Upper lobe of left lung (tissue), 6 donors: ENCODE measurements around the gene CARD19. TPM values are rescaled to one million over a fixed set of nuclear protein-coding genes. Genes with fewer than 3 reads are reported as not detected.
A peak's percentile ranks its signal among the peaks of the same experiment; 100 is the strongest.

ENCODE experiments used
- ATAC-seq, 2 donors: fragments of 200-7000 bp; cut with Tn5 transposase; one replicate each; pipeline ENCODE4 v1.9.1; 2022; ENCODE audit warnings: mild to moderate bottlenecking in 2 of 2, moderate library complexity in 2 of 2; ENCODE audit not compliant: low FRiP score in 2 of 2
- DNase-seq, 2 donors: peaks; one replicate each; pipeline ENCODE4 v3.0.0-alpha.2; 2019 to 2020
- H3K27ac ChIP-seq, 4 donors: fragments of 200-600 bp; sonication (generic); one replicate each; pipeline ENCODE4 v1.5.1; 2016 to 2019
- H3K27me3 ChIP-seq, 4 donors: fragments of 200-600 bp; sonication (generic); one replicate each; pipeline ENCODE4 v1.5.1; 2017 to 2019
- H3K36me3 ChIP-seq, 4 donors: fragments of 200-600 bp; sonication (generic); one replicate each; pipeline ENCODE4 v1.5.1; 2016 to 2019
- H3K4me1 ChIP-seq, 4 donors: fragments of 200-600 bp; sonication (generic); one replicate each; pipeline ENCODE4 v1.5.1; 2018 to 2019
- H3K4me3 ChIP-seq, 4 donors: fragments of 200-600 bp; sonication (generic); one replicate each; pipeline ENCODE4 v1.5.1; 2017 to 2019; ENCODE audit warnings: mild to moderate bottlenecking in 2 of 4, moderate library complexity in 1 of 4
- H3K9me3 ChIP-seq, 4 donors: fragments of 200-600 bp; sonication (generic); one replicate each; pipeline ENCODE4 v1.5.1; 2018 to 2019
- CTCF ChIP-seq, 6 experiments: fragments of 450-650 bp in 4 of 6; fragments of 200-600 bp in 2 of 6; sonication (generic) in 2 of 6; IDR thresholded peaks; one replicate each; pipeline ENCODE4 v1.5.1; 2016 to 2019; ENCODE audit warnings: antibody characterized with exemption in 6 of 6
- EP300 ChIP-seq, 4 donors: sonication (generic); formaldehyde crosslinking; IDR thresholded peaks; one replicate each; pipeline ENCODE4 v1.5.1; 2017; ENCODE audit warnings: antibody characterized with exemption in 4 of 4, control low read depth in 2 of 4
- POLR2A ChIP-seq, 4 donors: fragments of 450-650 bp; IDR thresholded peaks; one replicate each; pipeline ENCODE4 v1.5.1; 2016 to 2017; ENCODE audit warnings: antibody characterized with exemption in 4 of 4, mild to moderate bottlenecking in 2 of 4
- POLR2AphosphoS5 ChIP-seq, 2 donors: sonication (generic); formaldehyde crosslinking; IDR thresholded peaks; one replicate each; pipeline ENCODE4 v1.5.1; 2017; ENCODE audit warnings: antibody characterized with exemption in 2 of 2
- WGBS, 2 donors: methylation state at CpG; one replicate each; pipeline ENCODE4 v1.1.5; 2017 to 2018; 5-methylcytosine and 5-hydroxymethylcytosine counted together
- total RNA-seq, 6 donors: library from RNA; depleted of rRNA in 4 of 6; stranded (reverse); fragments of >200 nt in 4 of 6; gene quantifications; one replicate each; pipeline versions ENCODE4 v1.1.0 to v1.2.1, GENCODE V29; 2016 to 2021
- donor health status: DM: no; HTN: no; CAD: no; lungs with moderate emphysema.
- donor health status: DM: no; HTN: yes; CAD: no; lungs with severe emphysema.

Gene CARD19
- total RNA-seq, 6 donors from 2014 or later, result 34.7 to 92.3 (median 41.7) TPM

DNA sequence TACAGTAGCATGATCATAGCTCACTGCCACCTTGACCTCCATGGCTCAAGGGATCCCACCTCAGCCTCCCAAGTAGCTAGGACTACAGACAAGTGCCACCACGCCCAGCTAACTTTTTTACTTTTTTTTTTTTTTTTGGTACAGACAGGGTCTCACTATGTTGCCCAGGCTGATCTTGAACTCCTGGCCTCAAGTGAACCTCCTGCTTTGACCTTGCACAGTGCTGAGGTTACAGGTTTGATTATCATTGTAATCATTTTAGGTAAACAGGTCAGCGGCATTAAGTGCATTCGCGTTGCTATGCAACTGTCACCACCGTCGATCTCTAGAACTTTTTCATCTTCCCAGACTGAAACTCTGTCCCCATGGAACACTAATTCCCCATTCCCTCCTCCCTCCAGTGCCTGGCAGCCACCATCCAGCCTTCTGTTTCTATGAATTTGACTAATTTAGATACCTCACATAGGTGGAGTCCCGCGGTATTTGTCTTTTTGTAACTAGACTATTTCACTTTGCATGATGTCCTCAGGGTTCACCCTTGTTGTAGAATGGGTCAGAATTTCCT is 5.8 kb upstream of the CARD19 start:
- Histone ChIP-seq H3K27me3 (no peaks in the 10 kb centered on the region), H3K4me1 (peaks cover 19 to 30% (median 26%) of the 10 kb centered on the region in 4 donors), H3K36me3 (no peaks in the 10 kb centered on the region), H3K4me3 (no peak overlapping the region), H3K27ac (no peak overlapping the region), H3K9me3 (peaks cover 0 to 9% (median 0%) of the 10 kb centered on the region in 4 donors)
- no peak for TF ChIP-seq POLR2A (IDR thresholded peaks at IDR 0.05)
- no peak for TF ChIP-seq CTCF (IDR thresholded peaks at IDR 0.05)
- no peak for TF ChIP-seq EP300 (IDR thresholded peaks at IDR 0.05)
- no peak for TF ChIP-seq POLR2AphosphoS5 (IDR thresholded peaks at IDR 0.05)
- DNase-seq (no peak), ATAC-seq (no peak)
- 88 to 93% methylated on average over 8 of the region's 8 CpGs for WGBS, 2 donors

DNA sequence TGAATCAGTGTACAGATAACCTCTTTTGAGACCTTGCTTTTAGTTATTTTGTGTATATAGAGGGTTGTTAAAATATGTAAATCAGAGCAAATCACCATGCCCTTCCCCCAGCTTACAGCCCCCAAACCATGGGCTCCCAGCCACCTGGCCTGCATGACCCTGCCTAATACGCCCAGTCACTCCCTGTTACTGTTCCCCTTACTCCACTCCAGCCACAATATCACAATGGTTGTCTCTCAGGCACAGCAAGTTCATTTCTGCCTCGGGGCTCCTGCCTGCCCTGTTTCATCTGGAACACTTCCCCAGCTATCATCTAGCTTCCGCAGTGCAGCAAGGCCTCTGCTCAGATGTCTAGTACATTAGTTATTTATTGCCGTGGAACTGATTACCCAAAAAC is 5.0 kb upstream of the CARD19 start:
- Histone ChIP-seq H3K9me3 (peaks cover 0 to 9% (median 0%) of the 10 kb centered on the region in 4 donors), H3K27ac (no peak overlapping the region), H3K27me3 (no peaks in the 10 kb centered on the region), H3K4me1 (peaks cover 20 to 29% (median 26%) of the 10 kb centered on the region in 4 donors), H3K4me3 (no peak overlapping the region), H3K36me3 (no peaks in the 10 kb centered on the region)
- TF ChIP-seq POLR2A (IDR thresholded peaks at IDR 0.05), result no peak
- TF ChIP-seq CTCF (IDR thresholded peaks at IDR 0.05), result no peak
- TF ChIP-seq EP300 (IDR thresholded peaks at IDR 0.05), result no peak
- 93 to 96% methylated on average over 4 of the region's 4 CpGs for WGBS, 2 donors
- no peak for ATAC-seq
- no peak for DNase-seq

GRCh38 chr9:93091453-93092081 is 4.5 kb upstream of the CARD19 start:
- H3K9me3 ChIP-seq, result peaks cover 0 to 9% (median 0%) of the 10 kb centered on the region in 4 donors
- H3K36me3 ChIP-seq, result no peaks in the 10 kb centered on the region
- H3K27me3 ChIP-seq, result no peaks in the 10 kb centered on the region
- no peak for TF ChIP-seq POLR2AphosphoS5 (IDR thresholded peaks at IDR 0.05)
- TF ChIP-seq EP300 (IDR thresholded peaks at IDR 0.05), result no peak
- TF ChIP-seq CTCF (IDR thresholded peaks at IDR 0.05), result no peak
- DNase-seq (peak in 1 of 2 donors; percentile 21), ATAC-seq (no peak)
- H3K27ac ChIP-seq, result no peak overlapping the region
- 67 to 100% methylated on average over 3 of the region's 3 CpGs for WGBS, 2 donors
- H3K4me3 ChIP-seq, result no peak overlapping the region
- H3K4me1 ChIP-seq, result peaks cover 20 to 28% (median 26%) of the 10 kb centered on the region in 4 donors

DNA sequence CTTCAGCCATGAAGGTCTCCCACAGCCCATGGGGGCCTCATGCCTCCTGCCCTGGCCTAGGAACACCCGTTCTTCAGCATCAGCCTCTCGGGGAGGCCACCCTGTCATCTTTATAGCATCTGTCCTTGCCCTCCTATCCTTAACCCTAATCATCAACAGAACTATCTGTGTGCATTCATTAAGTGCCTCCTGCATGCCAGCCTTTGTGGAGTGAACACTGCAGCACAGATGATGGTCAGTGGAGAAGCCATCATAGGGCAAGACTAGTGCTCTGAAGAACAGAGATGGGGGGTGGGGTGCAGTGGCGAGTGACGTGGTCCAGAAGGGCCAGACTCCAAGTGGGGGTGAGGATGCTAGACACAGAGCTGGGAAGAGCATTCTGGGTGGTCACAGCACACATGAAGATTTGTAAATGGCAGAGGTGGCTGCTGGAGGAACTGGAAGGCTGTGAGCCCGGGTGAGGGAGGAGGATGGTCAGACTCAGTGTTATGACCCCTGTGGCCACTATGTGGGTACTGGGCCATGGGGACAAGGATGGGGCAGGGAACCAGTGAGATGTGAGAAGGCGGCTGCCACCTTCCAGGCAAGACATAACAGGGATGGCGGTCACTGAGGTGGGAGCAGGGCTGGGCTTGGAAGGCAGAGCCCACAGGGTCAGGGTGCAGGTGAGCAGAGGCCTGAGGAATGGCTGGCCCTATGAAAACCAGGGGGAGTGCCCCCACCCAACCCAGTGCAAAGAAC is 3.6 kb upstream of the CARD19 start:
- peak in 1 of 2 donors; percentile 15 for DNase-seq
- peak overlapping the region in 1 of 4 donors; percentile 98 for H3K27ac ChIP-seq
- 86 to 93% methylated on average over 7 of the region's 7 CpGs for WGBS, 2 donors
- peaks cover 0 to 9% (median 0%) of the 10 kb centered on the region in 4 donors for H3K9me3 ChIP-seq
- TF ChIP-seq EP300 (IDR thresholded peaks at IDR 0.05) (no peak), POLR2AphosphoS5 (IDR thresholded peaks at IDR 0.05) (no peak), CTCF (IDR thresholded peaks at IDR 0.05) (no peak), POLR2A (IDR thresholded peaks at IDR 0.05) (no peak)
- H3K27me3 ChIP-seq, result no peaks in the 10 kb centered on the region
- no peaks in the 10 kb centered on the region for H3K36me3 ChIP-seq
- ATAC-seq, result no peak
- no peak overlapping the region for H3K4me3 ChIP-seq
- H3K4me1 ChIP-seq, result peaks cover 27 to 36% (median 34%) of the 10 kb centered on the region in 4 donors
